Skin epidermis (tissue), 12 donors: Measurements from ENCODE around the gene LGALS3BP.

Experiments used
- H3K27ac ChIP-seq, 21 experiments: fragments of 200-600 bp; sonication (generic) in 11 of 21; one replicate each; pipeline ENCODE4 v1.5.0; 2020; ENCODE audit warnings: mild to moderate bottlenecking in 3 of 21, inconsistent platforms in 2 of 21, moderate library complexity in 2 of 21
- H3K4me3 ChIP-seq, 7 experiments: fragments of 200-600 bp; sonication (generic) in 2 of 7; one replicate each; pipeline ENCODE4 v1.5.0; 2020; ENCODE audit warnings: inconsistent platforms in 2 of 7, mild to moderate bottlenecking in 2 of 7, moderate library complexity in 1 of 7

The LGALS3BP gene

GRCh38 chr17:79017546-79018369, 38.0 kb upstream of the LGALS3BP start:
- H3K27ac ChIP-seq = no peak overlapping the region
- no peak overlapping the region for H3K4me3 ChIP-seq

GRCh38 chr17:79014158-79014758, 34.5 kb upstream of the LGALS3BP start:
- H3K27ac ChIP-seq = no peak overlapping the region
- H3K4me3 ChIP-seq = no peak overlapping the region

GRCh38 chr17:79012563-79013134, 32.9 kb upstream of the LGALS3BP start:
- H3K4me3 ChIP-seq = no peak overlapping the region
- H3K27ac ChIP-seq = peak overlapping the region in 1 of 21 experiments; percentile 32

GRCh38 chr17:79011451-79012147, 31.9 kb upstream of the LGALS3BP start:
- peak overlapping the region in 2 of 21 experiments; percentile 32 to 63 for H3K27ac ChIP-seq
- H3K4me3 ChIP-seq = no peak overlapping the region

- Histone ChIP-seq H3K4me3 (peak overlapping the region; percentile 58 to 94 (median 77)), H3K27ac (peak overlapping the region in 20 of 21 experiments; percentile 85 to 99 (median 94))
These were observed 30.6 kb upstream of the LGALS3BP start for GRCh38 chr17:79010304-79010646.

GRCh38 chr17:79009397-79010303, 29.9 kb upstream of the LGALS3BP start, which contains the start of gene CANT1:
TSS of gene CANT1 (minus strand) at chr17:79009764. CDS start at chr17:78997622, 12,142 bp downstream.
- Histone ChIP-seq H3K27ac (peak within 1 kb of the TSS; percentile 27 to 99 (median 94)), H3K4me3 (peak within 1 kb of the TSS; percentile 58 to 94 (median 77))

GRCh38 chr17:79008666-79009387, 29.1 kb upstream of the LGALS3BP start:
- H3K4me3 ChIP-seq = peak overlapping the region; percentile 58 to 94 (median 77)
- H3K27ac ChIP-seq = peak overlapping the region in 20 of 21 experiments; percentile 85 to 99 (median 94)

GRCh38 chr17:79007504-79008381, 28.0 kb upstream of the LGALS3BP start:
- Histone ChIP-seq H3K4me3 (peak overlapping the region in 1 of 7 experiments; percentile 88), H3K27ac (peak overlapping the region in 4 of 21 experiments; percentile 9 to 97 (median 90))

- peak overlapping the region in 1 of 21 experiments; percentile 97 for H3K27ac ChIP-seq
- H3K4me3 ChIP-seq = no peak overlapping the region
These were observed 27.2 kb upstream of the LGALS3BP start for GRCh38 chr17:79006794-79007503.

GRCh38 chr17:79006046-79006445, 26.3 kb upstream of the LGALS3BP start:
- H3K4me3 ChIP-seq = no peak overlapping the region
- peak overlapping the region in 6 of 21 experiments; percentile 16 to 50 (median 26) for H3K27ac ChIP-seq

GRCh38 chr17:79005063-79005861, 25.5 kb upstream of the LGALS3BP start:
- Histone ChIP-seq H3K4me3 (no peak overlapping the region), H3K27ac (peak overlapping the region in 7 of 21 experiments; percentile 16 to 60 (median 28))

GRCh38 chr17:79003661-79004411, 24.1 kb upstream of the LGALS3BP start:
- H3K4me3 ChIP-seq = no peak overlapping the region
- H3K27ac ChIP-seq = no peak overlapping the region

- no peak overlapping the region for H3K27ac ChIP-seq
- H3K4me3 ChIP-seq = no peak overlapping the region
These were observed 23.3 kb upstream of the LGALS3BP start for GRCh38 chr17:79002796-79003593.

GRCh38 chr17:79002291-79002690, 22.6 kb upstream of the LGALS3BP start:
- no peak overlapping the region for H3K4me3 ChIP-seq
- no peak overlapping the region for H3K27ac ChIP-seq
